HCT116 (cell line): ENCODE data around the gene SEMA3E. TPM values are rescaled to one million over a fixed set of nuclear protein-coding genes. Genes with fewer than 3 reads are reported as not detected.

Experiments
- ATAC-seq: fragments of 200-7000 bp; cut with Tn5 transposase; 2 replicates; pipeline ENCODE4 v1.9.1; 2020; ENCODE audit warnings: mild to moderate bottlenecking, moderate library complexity
- BruUV-seq: library from RNA; stranded (reverse); fragments of 400-500 nt; replicated peaks from 2 replicates; lab custom pipeline; 2021; lab: Mats Ljungman, UMichigan
- CTCF ChIA-PET: fragments of 300-600 bp; sonication (Branson Sonifier 250); formaldehyde crosslinking; loops from one replicate; lab custom pipeline; 2021; ENCODE audit warnings: antibody characterized with exemption; lab: Charles Lee
- POLR2A ChIA-PET: fragments of 300-600, 350-600 bp; sonication (Branson Sonifier 250); formaldehyde crosslinking; loops from one replicate; lab custom pipeline; 2021; ENCODE audit warnings: antibody characterized with exemption; lab: Charles Lee
- RAD21 ChIA-PET, 2 experiments: fragments of 300-600 bp; sonication (Branson Sonifier 250); formaldehyde crosslinking; loops; one replicate each; lab custom pipeline; 2023; ENCODE audit warnings: low total read pairs in 2 of 2; ENCODE audit not compliant: uncharacterized antibody in 2 of 2, unreplicated experiment in 2 of 2, low non-redundant PET in 1 of 2; lab: Charles Lee
- DNase-seq: peaks from one replicate; pipeline ENCODE4 v3.0.0-alpha.2; 2010; ENCODE audit warnings: low read depth, low spot score
- H2AFZ ChIP-seq: fragments of 200-600 bp; shearing (Covaris generic), sonication (generic); 2 replicates; pipeline ENCODE4 v1.6.1; 2017; ENCODE audit warnings: low read depth, mixed run types, mixed read lengths, antibody characterized with exemption, low read length; ENCODE audit not compliant: poor library complexity, severe bottlenecking
- H3K27ac ChIP-seq: 2 replicates; pipeline ENCODE4 v1.5.1; 2012; ENCODE audit warnings: low read depth, low read length
- H3K27me3 ChIP-seq: fragments of 200-600 bp; sonication (generic); 2 replicates; pipeline ENCODE4 v1.6.1; 2016; ENCODE audit warnings: mixed run types, low read length, mixed read lengths; ENCODE audit not compliant: insufficient read depth
- H3K36me3 ChIP-seq, 2 experiments: fragments of 200-500 bp in 1 of 2; fragments of 200-600 bp in 1 of 2; sonication (Bioruptor generic) in 1 of 2; sonication (generic) in 1 of 2; 2 replicates each; pipeline versions ENCODE4 v1.5.1 to v1.6.1; 2014 to 2016; ENCODE audit warnings: low read length in 2 of 2, inconsistent platforms in 1 of 2, mixed read lengths in 1 of 2, mixed run types in 1 of 2; ENCODE audit not compliant: insufficient read depth in 2 of 2, control insufficient read depth in 1 of 2
- H3K4me1 ChIP-seq, 2 experiments: fragments of 200-600 bp in 1 of 2; sonication (generic) in 1 of 2; 2 replicates each; pipeline versions ENCODE4 v1.5.1 to v1.6.1; 2012 to 2017; ENCODE audit warnings: low read length in 2 of 2, inconsistent platforms in 1 of 2, mild to moderate bottlenecking in 1 of 2, mixed read lengths in 1 of 2, mixed run types in 1 of 2, moderate library complexity in 1 of 2; ENCODE audit not compliant: insufficient read depth in 2 of 2, control insufficient read depth in 1 of 2
- H3K4me2 ChIP-seq: fragments of 200-600 bp; sonication (generic); 2 replicates; pipeline ENCODE4 v1.6.1; 2017; ENCODE audit warnings: mixed run types, low read length, mixed read lengths
- H3K4me3 ChIP-seq, 2 experiments: fragments of 200-600 bp in 1 of 2; sonication (generic) in 1 of 2; replicated peaks in 1 of 2; 2 replicates each; pipeline ENCODE4 v1.5.1; 2011 to 2016; ENCODE audit warnings: low read length in 2 of 2, control low read depth in 1 of 2, low read depth in 1 of 2, mild to moderate bottlenecking in 1 of 2, mixed read lengths in 1 of 2, mixed run types in 1 of 2
- H3K79me2 ChIP-seq: fragments of 200-600 bp; sonication (generic); 2 replicates; pipeline ENCODE4 v1.6.1; 2017; ENCODE audit warnings: mild to moderate bottlenecking, mixed run types, low read length, moderate library complexity, mixed read lengths; ENCODE audit not compliant: insufficient read depth
- H3K9ac ChIP-seq: fragments of 200-600 bp; sonication (generic); 2 replicates; pipeline ENCODE4 v1.6.1; 2016; ENCODE audit warnings: low read length, mixed read lengths
- H3K9me2 ChIP-seq: fragments of 200-600 bp; sonication (generic), shearing (Covaris generic); 2 replicates; pipeline ENCODE4 v1.6.1; 2017; ENCODE audit warnings: mixed run types, mild to moderate bottlenecking, moderate library complexity; ENCODE audit not compliant: insufficient read depth
- H3K9me3 ChIP-seq, 2 experiments: fragments of 200-500 bp in 1 of 2; fragments of 200-600 bp in 1 of 2; sonication (Bioruptor generic) in 1 of 2; sonication (generic) in 1 of 2; 2 replicates each; pipeline ENCODE4 v1.6.1; 2014 to 2017; ENCODE audit warnings: low read length in 2 of 2, mixed read lengths in 2 of 2, inconsistent platforms in 1 of 2, low read depth in 1 of 2, mild to moderate bottlenecking in 1 of 2, mixed run types in 1 of 2, moderate library complexity in 1 of 2; ENCODE audit not compliant: control insufficient read depth in 1 of 2, insufficient read depth in 1 of 2
- H4K20me1 ChIP-seq: fragments of 200-600 bp; sonication (generic), shearing (Covaris generic); 2 replicates; pipeline ENCODE4 v1.6.1; 2017; ENCODE audit warnings: mixed run types, mild to moderate bottlenecking, moderate library complexity; ENCODE audit not compliant: insufficient read depth
- CTCF ChIP-seq, 3 experiments: fragments of 200-600 bp in 1 of 3; sonication (generic) in 1 of 3; IDR thresholded peaks in 2 of 3; conservative IDR thresholded peaks in 1 of 3; 2 replicates each; pipeline ENCODE4 v1.5.1; 2012 to 2017; ENCODE audit warnings: low read depth in 2 of 3, low read length in 2 of 3, antibody characterized with exemption in 1 of 3, borderline replicate concordance in 1 of 3, control low read depth in 1 of 3, mild to moderate bottlenecking in 1 of 3, mixed read lengths in 1 of 3, mixed run types in 1 of 3, moderate library complexity in 1 of 3; ENCODE audit not compliant: insufficient read depth in 1 of 3
- RAD21 ChIP-seq: IDR thresholded peaks from 2 replicates; pipeline ENCODE4 v1.6.1; 2012; ENCODE audit warnings: low read depth, mild to moderate bottlenecking
- ZNF274 ChIP-seq: fragments of 200-500 bp; sonication (Bioruptor generic); IDR thresholded peaks from 2 replicates; pipeline ENCODE4 v1.6.1; 2014; ENCODE audit warnings: mild to moderate bottlenecking, low read depth, low read length, inconsistent platforms
- intact Hi-C: fragments of 100-400 bp; cut with micrococcal nuclease; formaldehyde crosslinking; loops from 2 replicates; pipeline ENCODE4 v1.10.0; 2022
- total RNA-seq: library from RNA; stranded (reverse); gene quantifications from one replicate; pipeline ENCODE4 v1.2.1, GENCODE V29; 2021; ENCODE audit not compliant: unreplicated experiment
- TF ChIP-seq, protein P1 (sequence below): IDR thresholded peaks from 2 replicates; pipeline ENCODE4 v1.6.1; 2012

Gene SEMA3E
- total RNA-seq, 1 experiment from 2014 or later = 1.6 TPM

DNA sequence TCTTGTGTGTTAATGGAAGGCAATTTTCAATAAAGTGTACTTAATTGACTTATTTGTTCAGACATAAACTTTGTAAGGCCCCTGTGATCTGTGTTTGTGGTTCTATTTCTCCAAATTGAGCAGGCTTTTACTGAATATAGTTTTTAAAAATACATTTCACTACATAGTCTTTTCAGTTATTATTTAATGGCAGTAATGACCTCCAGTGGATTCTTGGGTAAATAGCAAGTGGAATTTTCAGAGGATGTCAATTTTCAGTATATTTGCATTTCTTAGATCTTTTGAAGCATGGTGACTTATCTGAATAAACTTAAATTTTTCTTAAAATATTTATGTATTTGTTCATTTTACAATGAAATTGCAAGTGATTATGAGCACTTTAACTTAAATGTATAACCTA is 283.2 kb downstream of the SEMA3E start:
- no peaks in the 10 kb centered on the region for H3K36me3 ChIP-seq
- POLR2A ChIA-PET = no interaction called here
- H3K79me2 ChIP-seq = no peaks in the 10 kb centered on the region
- H3K9me3 ChIP-seq = no peaks in the 10 kb centered on the region
- no peak overlapping the region for H3K27ac ChIP-seq
- no TSS peak for BruUV-seq
- H3K4me1 ChIP-seq = no peaks in the 10 kb centered on the region
- H4K20me1 ChIP-seq = no peaks in the 10 kb centered on the region
- peak overlapping the region; percentile 56 for H2AFZ ChIP-seq
- intact Hi-C loops = loop anchor here (1.0 to 2.0 kb wide), 2 partner anchors 291 to 625 kb away; no protein-coding TSS in a partner anchor
- RAD21 ChIA-PET = no interaction called here
- DNase-seq (no peak), ATAC-seq (no peak)
- H3K9me2 ChIP-seq = no peaks in the 10 kb centered on the region
- no peak overlapping the region for H3K4me3 ChIP-seq
- CTCF ChIA-PET = no interaction called here
- no peaks in the 10 kb centered on the region for H3K27me3 ChIP-seq
- no peak overlapping the region for H3K9ac ChIP-seq
- TF ChIP-seq RAD21 (peak; percentile 52), ZNF274 (no peak), CTCF (IDR thresholded peaks at IDR 0.05 in 2 of 3, conservative IDR thresholded peaks at IDR 0.05 in 1 of 3; ENCODE audit: borderline replicate concordance in 1 of 3, insufficient read depth in 1 of 3, low read depth in 2 of 3, low read length in 2 of 3) (peak; percentile 19 to 43 (median 23); a peak in 2 of 6 replicates)
- TF ChIP-seq, protein P1, sequence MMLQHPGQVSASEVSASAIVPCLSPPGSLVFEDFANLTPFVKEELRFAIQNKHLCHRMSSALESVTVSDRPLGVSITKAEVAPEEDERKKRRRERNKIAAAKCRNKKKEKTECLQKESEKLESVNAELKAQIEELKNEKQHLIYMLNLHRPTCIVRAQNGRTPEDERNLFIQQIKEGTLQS = no peak
- no peak overlapping the region for H3K4me2 ChIP-seq

DNA sequence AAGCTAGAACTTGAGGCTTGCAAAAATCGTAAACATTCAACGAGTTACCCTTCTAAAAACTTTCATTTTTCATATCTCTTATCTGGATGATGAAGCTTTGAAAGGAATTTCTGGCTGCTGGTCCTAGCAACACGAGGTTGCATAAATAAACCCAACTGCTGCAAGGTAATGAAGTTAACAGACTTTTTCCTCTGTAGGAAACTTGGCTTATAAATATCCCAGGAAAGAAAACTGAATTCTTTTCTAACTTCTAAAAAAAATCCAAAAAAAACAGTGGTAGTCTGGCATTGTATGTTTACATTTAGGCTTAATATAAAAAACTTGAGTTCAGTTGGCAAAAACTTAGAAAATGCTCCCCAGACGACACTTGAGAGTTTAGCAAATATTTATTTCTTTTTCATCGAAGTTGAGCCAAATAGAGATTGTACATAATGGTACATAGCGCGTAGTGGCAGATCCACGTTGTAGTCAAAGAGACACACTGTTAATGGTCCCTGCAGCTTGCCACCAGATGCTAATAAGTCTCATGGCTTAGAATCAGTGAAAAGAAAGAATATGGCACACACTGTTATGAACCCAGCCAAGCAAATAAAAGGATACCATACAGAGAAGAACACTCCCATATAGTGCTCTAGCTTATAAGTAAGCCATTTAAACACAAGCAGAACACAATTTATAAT is 285.9 kb downstream of the SEMA3E start:
- Histone ChIP-seq H2AFZ (no peak overlapping the region), H3K4me3 (no peak overlapping the region), H3K9me2 (no peaks in the 10 kb centered on the region), H3K9ac (no peak overlapping the region), H3K4me1 (no peaks in the 10 kb centered on the region), H3K4me2 (no peak overlapping the region), H4K20me1 (no peaks in the 10 kb centered on the region), H3K36me3 (no peaks in the 10 kb centered on the region), H3K27me3 (no peaks in the 10 kb centered on the region), H3K27ac (no peak overlapping the region), H3K9me3 (no peaks in the 10 kb centered on the region), H3K79me2 (no peaks in the 10 kb centered on the region)
- no TSS peak for BruUV-seq
- intact Hi-C loops = no loop called here
- CTCF ChIA-PET = interaction anchor here (1.4 to 1.6 kb wide), 2 partner anchors 552 to 622 kb away, joined by 3 to 4 read pairs; no protein-coding TSS in a partner anchor
- no peak for ATAC-seq
- DNase-seq = no peak
- TF ChIP-seq CTCF (IDR thresholded peaks at IDR 0.05 in 2 of 3, conservative IDR thresholded peaks at IDR 0.05 in 1 of 3; ENCODE audit: borderline replicate concordance in 1 of 3, insufficient read depth in 1 of 3, low read depth in 2 of 3, low read length in 2 of 3) = no peak
- RAD21 ChIA-PET = no interaction called here
- POLR2A ChIA-PET = no interaction called here
